GM12892 (cell line): ENCODE measurements around the gene MVK.

Experiments used
- POLR2A ChIP-seq: IDR thresholded peaks from 2 replicates; pipeline ENCODE4 v1.6.1; 2011; ENCODE audit warnings: low read depth, low read length, control low read depth
- POLR2AphosphoS5 ChIP-seq: IDR thresholded peaks from 2 replicates; pipeline ENCODE4 v1.6.1; 2011; ENCODE audit warnings: low read depth, low read length, control low read depth
- TAF1 ChIP-seq: IDR thresholded peaks from 2 replicates; pipeline ENCODE4 v1.6.1; 2011; ENCODE audit warnings: low read depth, mild to moderate bottlenecking, control low read depth, low read length, borderline replicate concordance

GRCh38 chr12:109610523-109610922 lies 36.9 kb downstream of the MVK start:
- TF ChIP-seq TAF1 = no peak
- no peak for TF ChIP-seq POLR2A
- no peak for TF ChIP-seq POLR2AphosphoS5
